Brain microvascular endothelial cell (primary cell): ENCODE measurements around the gene WASHC2C.
A peak's percentile ranks its signal among the peaks of the same experiment; 100 is the strongest.
"Not testable (repeated sequence)": the region's sequence is repeated elsewhere in the genome, so short reads cannot be mapped to it uniquely, and the experiment has no call there.

Source experiments
- DNase-seq: peaks from one replicate; pipeline ENCODE4 v3.0.0-alpha.2; 2020
- H3K27ac ChIP-seq: fragments of 250-450 bp; sonication (Bioruptor Pico); 2 replicates; pipeline ENCODE4 v1.5.1; 2020; ENCODE audit warnings: mild to moderate bottlenecking, moderate library complexity
- H3K27me3 ChIP-seq: fragments of 250-450 bp; sonication (Bioruptor Pico); replicated peaks from 2 replicates; pipeline ENCODE4 v1.5.1; 2020; ENCODE audit warnings: mild to moderate bottlenecking
- H3K36me3 ChIP-seq: fragments of 250-450 bp; sonication (Bioruptor Pico); replicated peaks from 2 replicates; pipeline ENCODE4 v1.5.1; 2020; ENCODE audit warnings: mild to moderate bottlenecking
- H3K4me3 ChIP-seq: 2 replicates; pipeline ENCODE4 v1.5.1; 2011; ENCODE audit warnings: low read depth, mild to moderate bottlenecking, control low read depth, low read length, moderate library complexity
- in situ Hi-C: cut with HindIII; loops from 2 replicates; pipeline ENCODE4 v1.10.0; 2017; ENCODE audit warnings: low sequenced_read_pairs, low pct_ligation_motif_present

Gene WASHC2C

GRCh38 chr10:45726703-45727420, at the start of gene WASHC2C:
Gene WASHC2C, plus strand, starts transcription at chr10:45727266. Its CDS starts 52 bp downstream, at chr10:45727318.
- DNase-seq: peak; percentile 78
- H3K27me3 ChIP-seq: not testable (repeated sequence)
- H3K4me3 ChIP-seq: peak within 1 kb of the TSS; percentile 59

GRCh38 chr10:45678467-45678866, 48.6 kb upstream of the WASHC2C start:
- H3K27ac ChIP-seq, H3K4me3 ChIP-seq, H3K27me3 ChIP-seq, DNase-seq, H3K36me3 ChIP-seq, in situ Hi-C loops: not testable (repeated sequence)

More at GRCh38 chr10:45726703-45727420, at the start of gene WASHC2C:
- H3K27ac ChIP-seq: peak within 1 kb of the TSS; percentile 85
- H3K36me3 ChIP-seq, in situ Hi-C loops: not testable (repeated sequence)

GRCh38 chr10:45710200-45710796, 16.8 kb upstream of the WASHC2C start:
- H3K27ac ChIP-seq: peak overlapping the region; percentile 81
- H3K4me3 ChIP-seq: not testable (repeated sequence)

GRCh38 chr10:45711223-45711622, 15.8 kb upstream of the WASHC2C start:
- DNase-seq, in situ Hi-C loops: not testable (repeated sequence)

More at GRCh38 chr10:45710200-45710796, 16.8 kb upstream of the WASHC2C start:
- H3K27me3 ChIP-seq, H3K36me3 ChIP-seq, in situ Hi-C loops: not testable (repeated sequence)
- DNase-seq: peak; percentile 33

GRCh38 chr10:45717053-45717452, 10.0 kb upstream of the WASHC2C start:
- H3K4me3 ChIP-seq, H3K27me3 ChIP-seq, in situ Hi-C loops, DNase-seq, H3K27ac ChIP-seq, H3K36me3 ChIP-seq: not testable (repeated sequence)

More at GRCh38 chr10:45711223-45711622, 15.8 kb upstream of the WASHC2C start:
- H3K27me3 ChIP-seq, H3K36me3 ChIP-seq, H3K27ac ChIP-seq, H3K4me3 ChIP-seq: not testable (repeated sequence)

- H3K36me3 ChIP-seq, H3K27me3 ChIP-seq, H3K27ac ChIP-seq, H3K4me3 ChIP-seq, in situ Hi-C loops, DNase-seq: not testable (repeated sequence)
Measured at GRCh38 chr10:45717642-45718041, 9.4 kb upstream of the WASHC2C start.

GRCh38 chr10:45721503-45721902, 5.6 kb upstream of the WASHC2C start:
- H3K4me3 ChIP-seq, in situ Hi-C loops, H3K36me3 ChIP-seq, H3K27me3 ChIP-seq, DNase-seq, H3K27ac ChIP-seq: not testable (repeated sequence)

- H3K27me3 ChIP-seq, H3K4me3 ChIP-seq, H3K27ac ChIP-seq, H3K36me3 ChIP-seq, DNase-seq, in situ Hi-C loops: not testable (repeated sequence)
Measured at GRCh38 chr10:45723851-45724250, 3.2 kb upstream of the WASHC2C start.

- Histone ChIP-seq H3K27ac (peak overlapping the region; percentile 85), H3K4me3 (peak overlapping the region; percentile 59)
- in situ Hi-C loops, H3K36me3 ChIP-seq, H3K27me3 ChIP-seq, DNase-seq: not testable (repeated sequence)
Measured at GRCh38 chr10:45727421-45727965, 427 bp downstream of the WASHC2C start.

GRCh38 chr10:45734449-45734848, 7.4 kb downstream of the WASHC2C start:
- H3K4me3 ChIP-seq, in situ Hi-C loops, H3K36me3 ChIP-seq, H3K27me3 ChIP-seq, H3K27ac ChIP-seq, DNase-seq: not testable (repeated sequence)

GRCh38 chr10:45734867-45735266, 7.8 kb downstream of the WASHC2C start:
- H3K36me3 ChIP-seq, H3K4me3 ChIP-seq, in situ Hi-C loops, H3K27ac ChIP-seq, H3K27me3 ChIP-seq, DNase-seq: not testable (repeated sequence)

GRCh38 chr10:45741559-45741958, 14.5 kb downstream of the WASHC2C start:
- H3K27me3 ChIP-seq, in situ Hi-C loops, H3K36me3 ChIP-seq, H3K4me3 ChIP-seq, DNase-seq, H3K27ac ChIP-seq: not testable (repeated sequence)

GRCh38 chr10:45742014-45742413, 14.9 kb downstream of the WASHC2C start:
- H3K27ac ChIP-seq, DNase-seq, H3K27me3 ChIP-seq, in situ Hi-C loops, H3K36me3 ChIP-seq, H3K4me3 ChIP-seq: not testable (repeated sequence)

- H3K36me3 ChIP-seq, DNase-seq, H3K27me3 ChIP-seq, H3K27ac ChIP-seq, in situ Hi-C loops, H3K4me3 ChIP-seq: not testable (repeated sequence)
Measured at GRCh38 chr10:45751141-45751540, 24.1 kb downstream of the WASHC2C start.

- H3K36me3 ChIP-seq, in situ Hi-C loops, H3K27ac ChIP-seq, DNase-seq, H3K27me3 ChIP-seq, H3K4me3 ChIP-seq: not testable (repeated sequence)
Measured at GRCh38 chr10:45752210-45752609, 25.1 kb downstream of the WASHC2C start.
